ENCODE data around the gene MYCBPAP.

Gene MYCBPAP

GRCh38 chr17:50537721-50538548 lies 29.7 kb downstream of the MYCBPAP start:
- DNase-seq (ENCODE audit: low read depth in 3 of 3): no peak

GRCh38 chr17:50538549-50539410 lies 30.5 kb downstream of the MYCBPAP start:
- DNase-seq (ENCODE audit: low read depth in 3 of 3): no peak

- DNase-seq (ENCODE audit: low read depth in 3 of 3): no peak
These were observed 31.7 kb downstream of the MYCBPAP start for GRCh38 chr17:50539762-50540559.

- no peak for DNase-seq (ENCODE audit: low read depth in 3 of 3)
These were observed 32.5 kb downstream of the MYCBPAP start for GRCh38 chr17:50540560-50541401.

GRCh38 chr17:50541402-50541715 lies 33.1 kb downstream of the MYCBPAP start:
- DNase-seq (ENCODE audit: low read depth in 3 of 3): no peak

GRCh38 chr17:50541716-50542688 lies 33.8 kb downstream of the MYCBPAP start:
- peak; percentile 65 to 88 (median 71) for DNase-seq (ENCODE audit: low read depth in 3 of 3)

- no peak for DNase-seq (ENCODE audit: low read depth in 3 of 3)
These were observed 34.8 kb downstream of the MYCBPAP start for GRCh38 chr17:50542795-50543774.

GRCh38 chr17:50544516-50544915 lies 36.3 kb downstream of the MYCBPAP start:
- DNase-seq (ENCODE audit: low read depth in 3 of 3): no peak

- DNase-seq (ENCODE audit: low read depth in 3 of 3): no peak
These were observed 37.1 kb downstream of the MYCBPAP start for GRCh38 chr17:50545311-50545710.

GRCh38 chr17:50546701-50547034 lies 38.4 kb downstream of the MYCBPAP start:
- no peak for DNase-seq (ENCODE audit: low read depth in 3 of 3)

- DNase-seq (ENCODE audit: low read depth in 3 of 3): peak; percentile 75 to 82 (median 80)
These were observed 38.9 kb downstream of the MYCBPAP start, which contains the start of gene SPATA20 for GRCh38 chr17:50547035-50547735. SPATA20 (plus strand) TSS chr17:50547174; CDS start chr17:50547209, 35 bp downstream.

- no peak for DNase-seq (ENCODE audit: low read depth in 3 of 3)
These were observed 39.5 kb downstream of the MYCBPAP start for GRCh38 chr17:50547736-50548083.

GRCh38 chr17:50548831-50549230 lies 40.6 kb downstream of the MYCBPAP start:
- no peak for DNase-seq (ENCODE audit: low read depth in 3 of 3)

GRCh38 chr17:50549256-50549941 lies 41.2 kb downstream of the MYCBPAP start:
- no peak for DNase-seq (ENCODE audit: low read depth in 3 of 3)

GRCh38 chr17:50549969-50550368 lies 41.7 kb downstream of the MYCBPAP start:
- DNase-seq (ENCODE audit: low read depth in 3 of 3): no peak

- DNase-seq (ENCODE audit: low read depth in 3 of 3): no peak
These were observed 42.6 kb downstream of the MYCBPAP start for GRCh38 chr17:50550661-50551432.

- DNase-seq (ENCODE audit: low read depth in 3 of 3): no peak
These were observed 43.2 kb downstream of the MYCBPAP start for GRCh38 chr17:50551433-50551815.

Data from stimulated activated CD4-positive, alpha-beta T cell treated with anti-CD3 and anti-CD28 coated beads, TNF-alpha, amount 100 ng/mL, for 48 hours (primary cell).